Fibroblast of skin of back (primary cell): ENCODE measurements around the gene SNCA.

Experiments used
- DNase-seq: peaks from one replicate; pipeline ENCODE4 v3.0.0-alpha.2; 2013

The SNCA gene

GRCh38 chr4:89703829-89704590 lies 133.0 kb downstream of the SNCA start:
- no peak for DNase-seq

GRCh38 chr4:89700766-89701423 lies 136.1 kb downstream of the SNCA start:
- DNase-seq, result no peak

- no peak for DNase-seq
Measured at GRCh38 chr4:89685690-89686089, 151.3 kb downstream of the SNCA start.

GRCh38 chr4:89685277-89685676 lies 151.7 kb downstream of the SNCA start:
- DNase-seq, result no peak

- DNase-seq, result no peak
Measured at GRCh38 chr4:89684536-89684935, 152.4 kb downstream of the SNCA start.

- DNase-seq, result no peak
Measured at GRCh38 chr4:89682808-89683207, 154.2 kb downstream of the SNCA start.

GRCh38 chr4:89681671-89682070 lies 155.3 kb downstream of the SNCA start:
- no peak for DNase-seq

GRCh38 chr4:89681219-89681618 lies 155.7 kb downstream of the SNCA start:
- DNase-seq, result no peak

- DNase-seq, result no peak
Measured at GRCh38 chr4:89674876-89675459, 162.0 kb downstream of the SNCA start.
